ENCODE measurements around the gene DGKB.

DGKB gene

GRCh38 chr7:14115701-14116100 lies 786.9 kb downstream of the DGKB start:
- Histone ChIP-seq H3K4me3 (no peak overlapping the region), H3K27ac (no peak overlapping the region)

- Histone ChIP-seq H3K27ac (no peak overlapping the region), H3K4me3 (no peak overlapping the region)
Measured at GRCh38 chr7:14104861-14105260, 797.7 kb downstream of the DGKB start.

- no peak overlapping the region for H3K4me3 ChIP-seq
Measured at GRCh38 chr7:14096159-14096558, 806.4 kb downstream of the DGKB start.

GRCh38 chr7:14095233-14095950 lies 807.2 kb downstream of the DGKB start:
- no peak overlapping the region for H3K4me3 ChIP-seq
- H3K27ac ChIP-seq, result no peak overlapping the region

More at GRCh38 chr7:14096159-14096558, 806.4 kb downstream of the DGKB start:
- no peak overlapping the region for H3K27ac ChIP-seq

All from skin epidermis (tissue), 12 donors.